HG02623 (cell line): ENCODE data around the gene PDE9A.

ENCODE experiments used
- ATAC-seq: cut with Tn5 transposase; IDR thresholded peaks from one replicate; pipeline ENCODE4 v1.9.1; 2021; ENCODE audit warnings: moderate library complexity; ENCODE audit not compliant: unreplicated experiment

The PDE9A gene

DNA sequence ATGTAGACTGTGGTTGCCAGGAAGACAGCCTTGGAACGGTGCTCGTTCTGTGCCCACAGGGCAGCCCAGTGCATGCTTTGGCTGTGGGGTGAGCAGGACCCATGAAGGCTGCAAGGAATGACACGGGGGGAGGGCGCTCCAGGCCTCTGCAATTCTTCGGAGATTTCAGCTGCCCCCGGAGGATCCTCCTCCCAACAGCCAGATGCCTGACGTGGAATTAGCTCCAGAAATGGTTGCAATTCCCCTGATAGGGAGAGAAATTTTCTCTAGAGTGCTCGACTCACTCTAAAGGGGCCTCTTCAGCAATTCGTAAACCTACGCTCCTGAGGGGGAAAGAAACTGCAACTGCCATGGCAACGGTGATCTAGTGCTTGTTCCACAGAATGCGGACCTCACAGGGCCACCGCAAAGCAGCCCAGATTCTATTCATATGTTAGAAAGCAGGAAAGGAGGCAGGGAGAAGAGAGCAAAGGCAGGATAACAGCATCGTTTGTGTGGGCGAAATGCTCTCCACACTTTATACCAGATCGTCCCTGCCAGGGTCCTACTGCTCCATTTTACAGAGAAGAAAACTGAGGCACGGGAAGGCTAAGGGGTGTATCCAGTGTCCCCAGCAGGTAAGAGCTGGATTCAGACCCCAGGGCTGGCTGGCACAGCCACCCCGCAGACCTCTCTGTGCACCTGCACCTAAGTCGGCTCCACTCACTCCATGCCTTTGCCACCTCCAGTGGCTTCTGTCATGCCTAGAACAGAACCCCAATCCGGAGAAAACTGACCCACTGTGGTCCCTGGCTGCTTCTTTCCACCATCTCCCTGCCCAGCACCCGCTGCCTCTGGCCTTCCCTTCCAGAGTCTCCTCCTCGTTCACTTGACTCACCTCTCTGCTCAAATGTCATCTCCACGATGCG, 11.9 kb upstream of the PDE9A start:
- ATAC-seq = no peak

DNA sequence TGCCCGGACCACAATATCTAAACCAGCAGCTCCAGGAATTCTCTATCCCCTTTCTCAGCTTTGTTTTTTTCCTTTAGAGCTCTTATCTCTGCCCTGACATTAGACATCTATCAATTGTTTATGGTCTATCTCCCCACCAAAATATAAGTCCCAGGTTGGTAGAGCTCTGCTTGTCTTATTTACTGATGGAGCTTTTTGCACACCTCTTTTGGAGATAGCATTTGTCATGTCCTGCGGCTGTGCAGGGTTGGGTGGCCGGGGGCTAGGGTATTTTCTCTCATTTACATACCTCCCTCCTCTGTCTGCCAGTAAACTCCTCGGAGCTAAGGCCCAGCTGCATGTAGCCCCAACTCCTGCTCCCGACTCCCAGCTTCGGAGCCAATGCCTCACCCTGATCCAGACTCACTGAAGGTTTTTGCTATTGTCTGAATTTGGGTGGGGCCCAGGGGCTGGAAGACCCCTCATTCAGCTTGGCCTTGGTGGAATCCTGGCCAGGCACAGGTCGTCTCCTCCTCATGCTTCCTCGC, 11.1 kb upstream of the PDE9A start:
- ATAC-seq = no peak

DNA sequence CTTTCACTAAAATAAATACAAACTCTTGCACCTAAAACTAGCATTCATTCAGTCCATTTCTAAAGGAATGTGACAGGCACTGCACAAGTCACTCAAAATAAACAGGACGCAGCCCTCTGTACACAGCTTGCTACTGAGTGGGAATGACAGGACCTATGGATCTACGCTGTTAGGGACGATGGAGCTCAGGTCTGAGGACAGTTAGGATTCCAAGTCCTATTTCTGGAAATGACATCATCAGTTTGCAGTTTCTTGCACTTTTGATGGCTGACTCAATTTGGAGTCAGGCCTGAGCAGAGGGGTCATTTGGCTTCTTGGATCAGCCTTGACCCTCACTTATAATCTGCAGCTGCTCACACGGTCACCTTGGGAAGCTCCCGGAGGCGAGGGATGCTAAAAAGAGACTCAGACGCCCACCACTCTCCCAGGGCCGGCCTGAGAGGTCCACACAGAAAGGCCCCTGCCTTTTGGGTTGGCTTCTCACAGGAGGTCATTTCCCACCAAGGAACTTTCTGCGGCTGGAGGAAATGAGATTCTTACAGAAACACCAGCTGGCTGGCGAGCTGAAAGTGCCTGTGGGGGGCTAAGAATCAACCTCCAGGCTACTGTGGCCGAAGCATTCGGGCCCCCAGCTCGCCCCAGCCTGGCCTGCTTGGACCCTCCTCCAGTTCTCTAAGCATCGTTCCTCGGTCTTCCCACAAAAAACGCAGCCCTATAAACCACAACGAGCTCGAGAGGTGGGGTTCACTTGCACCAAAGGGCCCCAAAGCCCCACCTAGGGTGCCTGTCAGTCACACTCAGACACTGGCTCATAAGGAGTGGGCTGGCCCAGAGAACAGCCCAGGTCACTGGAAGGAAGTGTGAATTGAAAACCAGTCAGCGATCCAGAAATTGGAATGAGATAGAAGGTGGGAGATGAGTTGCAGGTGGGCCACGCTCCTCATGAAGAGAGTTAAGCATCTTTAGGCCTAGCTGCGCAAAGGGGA, 8.9 kb upstream of the PDE9A start:
- no peak for ATAC-seq

DNA sequence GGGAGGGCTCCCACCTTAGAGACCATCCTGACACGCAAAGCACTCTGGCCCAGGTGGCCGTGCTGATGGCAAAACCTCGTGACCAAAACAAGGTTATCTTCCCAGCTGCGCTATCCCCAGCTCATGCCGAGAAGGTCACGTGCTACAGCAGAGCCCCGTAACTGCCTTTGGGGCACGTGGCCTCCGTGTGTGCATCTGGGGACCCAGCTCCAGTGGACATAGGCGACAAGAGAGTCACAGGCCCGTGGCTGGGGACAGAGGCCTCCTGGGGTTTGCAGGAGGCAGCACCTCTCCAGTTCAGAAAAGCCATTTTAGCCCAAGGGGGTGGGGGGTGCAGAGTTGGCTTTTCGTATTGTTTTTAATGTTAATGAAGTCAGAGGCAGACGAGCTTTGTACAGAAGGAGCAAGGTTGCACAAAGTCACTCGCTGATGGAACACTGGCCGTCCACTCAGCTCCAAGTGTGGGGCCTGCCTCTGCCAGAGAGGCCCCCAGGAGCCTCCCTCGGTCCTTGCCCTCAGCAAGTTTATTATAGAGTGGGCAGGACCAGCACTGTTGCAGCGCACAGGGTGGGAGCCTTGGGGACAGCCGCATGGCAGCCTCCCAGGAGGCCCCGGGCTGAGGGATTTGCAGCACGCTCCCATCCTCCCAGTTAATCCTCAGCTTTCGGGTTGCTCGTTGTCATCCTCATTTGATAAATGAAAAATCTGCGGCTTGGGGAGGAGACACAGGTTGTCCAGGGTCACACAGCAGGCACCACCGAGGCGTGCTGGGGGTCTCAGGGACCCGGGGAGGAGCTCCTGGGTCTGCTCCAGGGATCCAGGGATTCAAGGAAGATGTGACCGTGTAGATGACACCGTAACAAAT, 8.0 kb upstream of the PDE9A start:
- ATAC-seq = no peak

DNA sequence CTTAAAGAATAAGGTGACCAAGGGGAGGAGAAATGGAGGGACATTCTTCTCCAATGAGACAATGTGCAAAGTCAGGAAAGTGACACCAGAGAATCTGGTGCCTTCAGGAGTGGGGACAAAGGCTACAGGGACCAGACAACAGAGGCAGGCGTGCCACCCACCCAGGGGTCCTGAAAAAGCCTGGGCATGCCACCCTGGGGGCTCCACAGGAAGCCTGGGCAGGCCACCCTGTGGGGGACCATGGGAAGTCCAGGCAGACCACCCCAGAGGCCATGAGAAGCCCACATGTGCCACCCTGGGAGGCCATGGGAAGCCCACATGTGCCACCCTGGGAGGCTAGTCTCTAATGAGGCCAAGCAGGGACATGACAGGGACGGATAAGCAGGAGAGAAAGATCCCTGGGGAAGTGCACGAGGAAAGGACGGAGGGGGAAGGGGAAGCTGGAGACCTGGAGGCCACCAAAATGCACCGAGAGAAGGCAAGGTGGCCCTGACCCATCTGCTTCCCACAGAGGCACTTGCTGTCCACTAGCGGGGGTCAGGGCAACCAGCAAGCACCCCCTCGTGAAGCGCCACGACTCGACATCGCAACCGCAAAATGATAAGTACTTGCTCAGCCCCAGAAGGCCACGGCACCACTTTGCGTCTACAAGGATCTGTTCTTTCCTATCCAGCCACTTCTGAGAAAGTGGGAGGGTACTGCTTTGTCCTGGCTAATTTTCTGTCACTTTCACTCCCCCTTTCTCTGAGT, 7.2 kb upstream of the PDE9A start:
- no peak for ATAC-seq

DNA sequence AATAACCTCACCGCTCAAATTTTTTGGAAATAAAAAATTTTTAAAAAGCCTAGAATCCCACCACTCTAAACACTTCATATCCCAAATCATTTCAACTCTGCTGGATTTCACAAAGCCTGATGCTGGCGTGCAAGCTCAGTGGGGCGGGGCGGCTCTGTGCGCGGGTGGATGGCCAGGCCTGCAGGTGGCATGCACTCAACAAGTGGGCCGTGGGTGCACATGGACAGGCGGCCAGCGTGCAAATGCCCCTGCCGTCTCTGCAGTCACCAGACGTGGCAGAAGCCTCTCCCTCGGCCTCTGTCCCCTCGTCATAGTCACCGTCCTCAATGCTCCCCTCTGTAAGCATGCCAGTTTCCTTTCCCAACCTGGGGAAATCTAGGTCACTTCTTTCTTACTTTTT, 6.6 kb upstream of the PDE9A start:
- no peak for ATAC-seq

DNA sequence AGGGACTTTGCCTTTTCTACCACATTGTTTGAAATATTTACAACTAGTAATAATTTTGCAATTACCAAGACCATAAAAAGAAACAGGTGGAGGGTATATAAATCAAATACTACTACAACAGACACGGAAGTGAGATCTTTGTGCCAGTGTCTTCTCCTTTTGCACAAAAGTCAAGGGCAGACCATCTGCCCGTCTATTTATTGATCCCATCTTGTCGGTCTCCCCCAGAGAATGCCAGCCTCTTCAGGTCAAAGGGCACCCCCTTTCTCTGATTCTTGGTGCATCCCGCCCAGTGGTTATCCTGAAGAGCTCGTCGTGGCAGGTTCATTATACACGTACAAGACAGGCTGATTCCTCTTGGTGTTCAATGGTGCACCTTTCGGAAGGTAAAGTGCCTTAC, 4.8 kb upstream of the PDE9A start:
- no peak for ATAC-seq

DNA sequence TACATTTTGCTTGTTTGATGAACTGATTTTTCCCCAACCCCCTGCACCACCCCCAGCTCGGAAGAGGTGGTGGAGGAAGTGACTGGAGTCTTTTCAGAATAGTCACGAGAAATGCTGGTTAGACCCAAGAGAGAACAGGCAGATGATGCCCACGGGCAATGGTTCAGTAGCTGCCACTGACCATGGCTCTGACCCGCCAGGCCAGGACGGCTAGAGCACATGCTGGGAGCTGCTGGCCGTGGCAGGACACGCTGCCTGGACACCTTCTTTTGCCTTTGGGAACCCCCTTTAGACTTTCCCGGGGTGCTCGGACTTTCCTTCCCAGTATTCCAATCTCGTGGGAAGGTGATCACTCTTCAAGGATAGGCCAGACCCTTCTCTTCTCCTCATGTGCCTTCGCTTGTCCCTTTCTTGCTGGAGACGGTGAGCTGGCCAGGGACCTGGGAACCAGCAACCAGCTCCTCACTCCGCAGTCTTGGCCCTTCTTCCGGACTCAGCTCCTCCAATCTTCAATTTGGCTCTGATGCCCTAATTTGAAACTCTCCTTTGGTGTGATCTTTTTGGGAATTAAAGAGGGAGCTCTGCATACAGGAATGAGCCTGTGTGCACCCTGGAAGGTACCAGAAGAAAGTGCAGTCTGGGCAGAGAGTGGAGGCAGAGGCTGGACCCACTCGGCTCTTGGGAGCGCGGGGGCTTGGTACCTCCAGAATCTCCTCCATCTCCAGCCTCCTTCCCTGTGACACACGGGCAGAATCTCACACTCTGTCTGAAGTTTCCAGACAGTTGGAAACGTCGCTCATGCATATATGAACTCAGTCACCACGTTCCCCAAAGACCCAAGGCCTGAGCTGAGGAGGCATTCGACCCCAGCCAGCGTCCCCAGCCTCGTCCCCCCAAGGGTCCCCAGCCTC, 4.0 kb upstream of the PDE9A start:
- ATAC-seq = no peak

DNA sequence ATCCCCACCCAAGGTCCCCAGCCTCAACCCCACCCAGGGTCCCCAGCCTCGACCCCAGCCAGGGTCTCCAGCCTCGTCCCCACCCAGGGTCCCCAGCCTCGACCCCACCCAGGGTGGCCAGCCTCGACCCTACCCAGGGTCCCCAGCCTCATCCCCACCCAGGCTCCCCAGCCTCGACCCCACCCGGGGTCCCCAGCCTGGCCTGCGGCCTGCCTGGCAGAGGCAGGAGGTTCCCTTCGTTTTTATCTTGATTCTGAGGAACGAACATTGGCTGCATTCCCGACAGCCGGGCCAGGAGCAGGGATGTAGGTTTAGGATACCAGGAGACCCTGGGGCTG, 3.4 kb upstream of the PDE9A start:
- no peak for ATAC-seq

DNA sequence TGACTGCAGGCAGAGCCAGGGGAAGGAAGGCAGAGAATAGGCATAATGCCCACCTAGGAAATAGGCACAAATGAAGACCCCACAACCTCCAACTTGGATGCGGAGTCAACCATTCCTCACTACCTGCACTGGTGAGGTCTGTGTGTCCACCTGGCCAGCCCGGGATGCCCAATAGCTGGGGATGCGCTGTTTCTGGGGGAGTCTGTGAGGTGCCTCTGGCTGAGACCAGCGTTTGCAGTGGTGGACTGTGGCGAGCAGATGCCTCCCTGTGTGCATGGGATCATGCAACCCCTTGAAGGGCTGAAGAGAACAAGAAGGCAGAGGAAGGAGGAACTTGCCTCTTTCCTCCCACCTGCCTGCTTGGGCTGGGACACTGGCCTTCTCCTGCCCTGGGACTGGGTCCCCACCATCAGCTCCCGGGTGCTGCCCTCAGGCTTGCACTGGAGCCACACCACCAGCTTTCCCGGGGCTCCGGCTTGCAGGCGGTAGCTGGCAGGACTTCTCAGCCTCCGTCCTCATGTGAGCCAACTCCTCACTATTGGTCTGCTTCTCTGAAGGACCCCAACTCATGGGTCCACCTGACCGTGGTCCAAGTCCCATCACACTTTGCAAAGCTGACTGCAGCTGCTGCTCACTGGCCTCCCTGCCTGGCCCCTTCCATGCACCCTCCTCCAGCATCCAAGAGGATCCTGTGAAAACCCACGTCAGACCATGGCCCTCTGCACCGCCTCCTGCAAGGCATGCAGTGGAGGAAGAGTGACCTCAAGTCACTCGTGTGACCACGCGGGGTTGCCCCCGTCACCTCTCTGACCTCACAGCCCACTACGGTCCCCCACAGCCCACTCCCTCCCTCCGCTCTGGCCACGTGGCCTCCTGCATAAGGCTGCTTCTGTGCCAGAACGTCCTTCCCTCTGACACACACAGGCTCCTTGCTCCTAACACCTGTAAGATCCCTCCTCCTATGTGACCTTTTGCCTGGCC, 2.7 kb upstream of the PDE9A start:
- ATAC-seq = no peak

DNA sequence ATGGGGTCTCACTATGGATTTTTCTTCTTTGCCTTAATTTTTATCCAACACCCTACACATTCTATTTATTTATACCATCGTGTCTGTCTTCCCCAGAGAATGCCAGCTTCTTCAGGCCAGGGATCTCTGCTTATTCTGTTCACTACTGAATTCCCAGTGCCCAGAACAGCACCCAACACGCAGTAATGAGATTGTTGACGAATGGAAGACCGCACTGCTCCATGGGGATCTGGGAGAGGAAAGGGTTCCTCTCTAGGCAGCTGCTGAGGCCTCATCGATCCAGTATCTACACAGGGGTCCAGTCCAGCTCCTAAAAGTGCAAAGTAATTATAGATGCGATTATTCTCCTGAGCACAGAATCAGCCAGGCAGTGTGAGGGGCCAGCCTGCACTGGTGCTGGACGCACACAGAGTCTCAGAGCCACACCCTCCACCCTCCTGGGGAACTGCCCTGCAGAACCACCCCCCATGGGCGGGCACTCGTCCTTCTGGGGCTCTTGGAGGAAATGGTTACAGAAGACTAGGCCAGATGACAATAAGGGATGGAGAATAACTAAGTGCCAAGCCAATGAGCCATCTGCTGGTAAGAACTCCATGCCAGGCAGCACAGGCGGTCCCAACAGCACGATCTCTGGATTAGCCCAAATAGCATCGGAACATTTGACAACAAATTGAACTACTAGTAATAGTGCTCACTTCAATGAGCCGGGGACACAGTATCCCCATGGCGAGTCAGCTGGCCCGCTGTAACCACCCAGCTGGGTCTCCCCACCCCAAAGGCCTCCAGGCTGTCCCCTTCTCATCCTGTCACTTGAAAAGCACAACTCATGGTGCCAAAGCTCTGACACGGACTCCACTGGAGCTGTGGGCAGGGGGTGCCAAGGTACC, 1.7 kb upstream of the PDE9A start:
- no peak for ATAC-seq

DNA sequence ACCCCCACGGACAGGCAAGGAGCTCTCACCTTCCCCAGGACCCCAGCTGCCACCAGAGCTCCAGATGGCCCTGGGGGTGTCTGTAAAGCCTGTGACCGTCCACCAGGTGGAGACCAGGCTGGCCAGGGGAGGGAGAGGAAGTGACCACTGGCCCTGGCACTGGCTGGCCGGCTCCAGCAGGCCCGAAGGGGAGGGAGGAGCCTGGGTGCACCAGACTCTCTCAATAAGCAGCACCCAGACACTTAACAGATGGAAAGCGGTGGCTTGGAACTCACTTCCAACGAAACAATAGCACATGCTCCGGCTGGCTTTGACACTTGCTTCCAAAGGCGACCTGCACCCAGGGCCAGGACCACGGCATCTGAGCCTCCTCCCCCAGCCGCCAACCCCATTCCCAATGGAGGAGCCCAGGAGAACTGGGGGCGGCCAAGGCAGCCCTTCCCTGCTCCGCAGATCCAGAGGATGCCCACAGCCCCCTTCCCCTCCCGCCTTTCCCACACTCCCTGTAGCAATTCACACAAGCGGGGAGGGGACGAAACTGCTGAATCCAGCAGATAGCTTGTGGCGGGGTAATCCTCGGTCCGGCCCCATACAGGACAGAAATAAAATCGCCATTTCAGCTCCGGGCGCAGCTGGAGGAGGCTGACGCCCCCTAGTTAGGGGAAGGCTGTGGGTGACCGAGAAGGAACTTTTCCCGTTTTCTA, 742 bp upstream of the PDE9A start:
- no peak for ATAC-seq

DNA sequence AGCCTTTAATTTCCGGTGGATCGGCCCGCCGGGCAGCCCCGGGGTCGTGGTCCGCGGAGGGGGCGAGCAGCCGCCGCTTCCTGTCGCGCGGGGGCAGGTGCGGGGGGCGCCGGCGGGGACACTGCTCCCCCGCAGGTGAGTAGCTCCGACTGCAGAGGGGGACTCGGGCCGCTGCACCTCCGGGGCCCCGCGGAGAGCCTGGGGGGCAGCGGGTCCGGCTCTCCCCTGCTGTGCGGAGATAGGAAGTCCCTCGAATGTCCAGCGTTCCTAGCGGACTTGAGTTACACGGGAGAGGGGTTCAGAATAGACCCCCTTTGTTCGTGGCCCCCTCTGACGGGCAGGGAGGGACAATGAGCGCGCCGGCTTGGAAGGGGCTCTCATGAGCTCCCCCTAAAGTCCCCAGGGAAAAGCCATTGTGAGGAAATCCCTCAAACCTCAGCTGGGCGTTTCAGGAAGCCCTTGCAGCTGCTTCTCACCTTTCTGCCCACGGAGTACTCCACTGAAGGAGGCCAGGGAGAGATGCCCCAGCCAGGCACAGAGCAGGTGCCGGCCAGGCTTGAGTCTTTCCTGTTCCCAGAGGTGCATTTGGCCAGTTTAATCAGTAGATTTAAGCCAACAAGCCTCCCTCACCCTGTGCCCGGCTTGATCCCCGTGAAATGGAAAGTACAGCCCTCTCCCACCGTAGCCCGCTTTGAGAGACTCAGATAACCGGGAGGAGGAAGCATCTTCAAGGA, 925 bp downstream of the PDE9A start:
- no peak for ATAC-seq

DNA sequence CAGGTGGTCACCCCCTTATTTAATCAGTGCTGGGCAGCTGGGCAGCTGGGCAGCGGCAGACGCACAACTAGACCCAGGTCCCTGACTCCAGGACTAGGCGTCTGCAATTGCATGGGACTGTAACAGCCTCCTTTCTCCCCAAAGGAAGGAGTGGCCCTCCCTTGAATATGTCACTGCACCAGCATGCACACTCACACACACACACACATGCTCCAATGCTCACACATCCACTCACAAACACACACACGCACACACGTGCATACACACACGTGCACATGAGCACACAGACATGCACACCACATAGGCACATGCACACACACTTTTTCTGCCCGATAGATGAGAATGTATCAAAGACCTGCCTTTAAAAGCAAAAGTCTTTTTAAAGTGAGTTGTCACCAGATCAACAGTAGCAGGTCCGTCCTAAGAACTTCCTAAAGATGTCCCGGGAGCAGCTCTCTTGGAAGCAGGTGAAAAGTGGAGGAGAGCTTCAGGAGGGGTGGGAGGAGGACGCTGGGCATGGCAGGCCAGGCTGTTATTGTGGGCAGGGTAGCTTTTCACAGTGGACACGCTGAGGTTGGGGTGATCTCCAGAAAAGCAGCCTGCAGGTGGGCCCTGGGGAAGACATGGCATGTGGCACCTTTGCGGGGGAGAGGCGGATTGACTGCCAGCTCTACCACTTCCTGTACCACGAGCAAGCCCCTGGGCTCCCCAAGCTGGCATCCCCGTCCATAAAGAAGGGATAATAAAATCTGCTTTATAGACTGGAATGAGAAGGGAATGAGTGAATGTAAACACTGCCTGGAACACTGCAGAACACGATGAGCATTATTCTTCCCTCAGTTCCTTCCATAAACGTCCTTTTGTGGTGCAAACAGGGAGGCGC, 1.7 kb downstream of the PDE9A start:
- ATAC-seq = no peak
